CD4-positive, alpha-beta T cell treated with Interleukin-17A for 4 hours (primary cell): Measurements from ENCODE around the gene VRK3.
"Not testable (repeated sequence)": the region's sequence is repeated elsewhere in the genome, so short reads cannot be mapped to it uniquely, and the experiment has no call there.

Source experiments
- DNase-seq: peaks from one replicate; pipeline ENCODE4 v3.0.0-alpha.2; 2020; ENCODE audit warnings: mixed read lengths

VRK3 gene

GRCh38 chr19:49953416-49953815 is 71.8 kb downstream of the VRK3 start:
- no peak for DNase-seq

GRCh38 chr19:49952906-49953305 is 72.3 kb downstream of the VRK3 start:
- DNase-seq: no peak

GRCh38 chr19:49952479-49952836 is 72.7 kb downstream of the VRK3 start:
- no peak for DNase-seq

- no peak for DNase-seq
Observed at GRCh38 chr19:49951806-49952478, 73.2 kb downstream of the VRK3 start.

- no peak for DNase-seq
Observed at GRCh38 chr19:49950956-49951526, 74.1 kb downstream of the VRK3 start.

GRCh38 chr19:49950590-49950948 is 74.6 kb downstream of the VRK3 start:
- no peak for DNase-seq

- DNase-seq: no peak
Observed at GRCh38 chr19:49949742-49950589, 75.2 kb downstream of the VRK3 start.

- DNase-seq: no peak
Observed at GRCh38 chr19:49946415-49946814, 78.8 kb downstream of the VRK3 start.

- DNase-seq: not testable (repeated sequence)
Observed at GRCh38 chr19:49944567-49944966, 80.6 kb downstream of the VRK3 start.

- no peak for DNase-seq
Observed at GRCh38 chr19:49940482-49940791, 84.7 kb downstream of the VRK3 start.

- DNase-seq: no peak
Observed at GRCh38 chr19:49939721-49940481, 85.3 kb downstream of the VRK3 start.

GRCh38 chr19:49938662-49939061 is 86.5 kb downstream of the VRK3 start:
- DNase-seq: no peak

- peak; percentile 88 for DNase-seq
Observed at GRCh38 chr19:49937750-49938381, 87.3 kb downstream of the VRK3 start.

- no peak for DNase-seq
Observed at GRCh38 chr19:49936549-49936948, 88.6 kb downstream of the VRK3 start.

- DNase-seq: no peak
Observed at GRCh38 chr19:49933643-49934042, 91.5 kb downstream of the VRK3 start.

- peak; percentile 60 for DNase-seq
Observed at GRCh38 chr19:49932731-49933131, 92.4 kb downstream of the VRK3 start.

GRCh38 chr19:49932041-49932451 is 93.1 kb downstream of the VRK3 start:
- no peak for DNase-seq

- DNase-seq: no peak
Observed at GRCh38 chr19:49931293-49932040, 93.7 kb downstream of the VRK3 start.

GRCh38 chr19:49930483-49931011 is 94.6 kb downstream of the VRK3 start:
- DNase-seq: no peak

GRCh38 chr19:49929611-49930482 is 95.3 kb downstream of the VRK3 start:
- DNase-seq: peak; percentile 91

- DNase-seq: peak; percentile 94
Observed at GRCh38 chr19:49929121-49929610, 96.0 kb downstream of the VRK3 start, which contains the start of the genes ATF5 and NUP62. Gene ATF5, plus strand, starts transcription at chr19:49929205. Its CDS starts 1,646 bp downstream, at chr19:49930851. Gene NUP62, minus strand, starts transcription at chr19:49929504. Its CDS starts 19,697 bp downstream, at chr19:49909807.
